ENCODE data around the gene HTT. TPM values are rescaled to one million over a fixed set of nuclear protein-coding genes. Genes with fewer than 3 reads are reported as not detected.
"Not testable (repeated sequence)": the region's sequence is repeated elsewhere in the genome, so short reads cannot be mapped to it uniquely, and the experiment has no call there.

HTT gene
- total RNA-seq, 1 donor from 2014 or later, result 45.3 TPM

DNA sequence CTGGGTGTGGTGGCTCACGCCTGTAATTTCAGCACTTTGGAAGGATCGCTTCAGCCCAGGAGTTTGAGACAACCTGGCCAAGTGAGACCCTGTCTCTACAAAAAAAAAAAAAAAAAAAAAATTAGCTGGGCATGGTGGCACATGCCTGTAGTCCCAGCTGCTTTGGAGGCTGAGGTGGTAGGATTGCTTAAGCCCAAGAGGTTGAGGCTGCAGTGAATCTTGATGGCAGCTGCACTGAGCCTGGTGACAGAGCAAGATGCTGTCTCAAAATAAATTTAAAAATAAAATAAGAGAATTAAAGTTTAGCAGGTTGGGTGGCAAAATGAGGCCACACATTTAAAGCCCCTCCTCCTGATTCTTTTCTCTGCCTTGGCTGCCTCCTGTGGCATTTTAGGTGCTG, 47.1 kb downstream of the HTT start:
- no peak for DNase-seq (ENCODE audit: low spot score)

DNA sequence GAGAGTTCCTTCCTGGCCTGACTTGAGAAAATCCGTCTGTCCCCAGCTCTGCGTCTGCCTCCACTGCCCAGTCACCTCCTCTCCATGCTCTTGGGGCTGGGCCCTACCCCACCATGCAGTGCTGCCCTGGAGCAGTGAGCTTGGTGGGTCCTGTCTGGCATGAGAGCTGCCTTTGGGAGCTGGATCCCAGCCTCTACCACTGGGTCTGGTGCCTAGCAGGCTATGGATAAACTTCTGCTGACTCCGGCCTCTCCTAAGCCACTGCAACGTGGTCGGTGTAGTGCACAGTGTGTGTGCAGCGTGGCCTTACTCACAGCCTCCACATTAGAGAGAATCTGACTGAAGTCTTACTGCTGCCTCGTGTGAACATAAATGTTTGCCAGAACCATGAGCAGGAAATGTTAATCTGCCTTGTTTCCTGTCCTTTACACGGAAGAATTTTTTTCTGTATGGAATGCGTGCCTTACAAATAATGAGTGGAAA, 47.6 kb downstream of the HTT start:
- peak; percentile 74 for DNase-seq (ENCODE audit: low spot score)

DNA sequence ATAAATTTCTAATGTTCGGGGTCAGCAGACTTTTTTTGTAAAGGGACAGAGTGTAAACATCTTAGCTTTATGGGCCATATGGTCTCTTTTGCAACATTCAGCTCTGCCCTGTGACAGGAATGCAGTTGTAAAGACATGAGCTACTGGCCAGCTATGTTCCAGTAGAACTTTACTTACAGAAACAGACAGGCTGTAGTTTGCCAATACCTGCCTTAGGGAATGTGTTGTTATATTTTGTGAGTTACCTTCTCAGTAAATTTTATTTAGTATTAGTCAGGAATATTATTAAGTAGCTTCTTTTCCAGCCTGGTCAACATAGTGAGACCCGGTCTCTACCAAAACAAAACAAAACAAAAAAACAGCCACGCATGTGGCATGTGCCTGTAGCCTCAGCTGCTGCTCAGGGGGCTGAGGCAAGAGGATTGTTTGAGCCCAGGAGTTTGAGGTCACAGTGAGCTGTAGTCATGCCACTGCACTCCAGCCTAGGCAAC, 48.7 kb downstream of the HTT start:
- DNase-seq (ENCODE audit: low spot score), result peak; percentile 76

DNA sequence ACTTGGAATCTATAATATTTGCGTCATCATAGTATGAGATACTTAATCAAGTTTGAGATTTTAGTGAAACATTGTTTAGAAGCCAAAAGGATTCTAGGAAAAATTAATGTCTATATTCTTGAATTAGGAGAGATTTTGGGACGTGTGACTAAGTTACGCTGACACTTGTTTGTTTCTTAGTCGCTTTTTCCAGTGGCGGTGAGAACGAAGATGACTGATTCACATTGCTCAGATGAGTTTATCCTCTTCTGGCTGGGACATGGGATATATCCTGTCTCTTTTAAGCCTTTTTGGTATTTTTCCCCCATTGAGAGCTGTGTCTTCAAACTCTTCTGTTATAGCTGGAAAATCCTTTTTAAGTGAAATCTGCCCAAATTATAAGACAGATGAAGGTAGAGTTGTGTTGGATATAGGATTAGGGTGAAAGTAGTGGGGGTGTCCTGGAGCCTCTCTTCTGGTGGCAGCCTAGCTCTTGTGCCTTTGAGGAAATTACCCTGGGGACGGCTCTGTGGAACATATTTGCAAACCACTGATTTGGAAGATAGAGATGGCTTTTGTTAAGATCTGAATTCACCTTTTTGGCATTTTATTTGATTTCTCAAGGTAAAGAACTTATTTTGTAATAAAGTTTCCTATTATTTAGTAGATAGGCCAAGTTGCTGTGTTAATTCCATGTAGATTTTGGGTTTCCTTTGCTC, 49.7 kb downstream of the HTT start:
- no peak for DNase-seq (ENCODE audit: low spot score)

DNA sequence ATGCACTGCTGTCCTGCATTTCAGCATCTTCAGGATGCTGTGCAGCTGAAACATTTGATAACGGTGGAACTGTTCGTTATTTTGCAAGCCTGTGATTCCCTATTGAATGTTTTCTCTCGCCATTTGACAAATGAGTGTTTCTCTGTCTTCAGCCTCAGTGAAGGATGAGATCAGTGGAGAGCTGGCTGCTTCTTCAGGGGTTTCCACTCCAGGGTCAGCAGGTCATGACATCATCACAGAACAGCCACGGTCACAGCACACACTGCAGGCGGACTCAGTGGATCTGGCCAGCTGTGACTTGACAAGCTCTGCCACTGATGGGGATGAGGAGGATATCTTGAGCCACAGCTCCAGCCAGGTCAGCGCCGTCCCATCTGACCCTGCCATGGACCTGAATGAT, 52.6 kb downstream of the HTT start:
- no peak for DNase-seq (ENCODE audit: low spot score)

DNA sequence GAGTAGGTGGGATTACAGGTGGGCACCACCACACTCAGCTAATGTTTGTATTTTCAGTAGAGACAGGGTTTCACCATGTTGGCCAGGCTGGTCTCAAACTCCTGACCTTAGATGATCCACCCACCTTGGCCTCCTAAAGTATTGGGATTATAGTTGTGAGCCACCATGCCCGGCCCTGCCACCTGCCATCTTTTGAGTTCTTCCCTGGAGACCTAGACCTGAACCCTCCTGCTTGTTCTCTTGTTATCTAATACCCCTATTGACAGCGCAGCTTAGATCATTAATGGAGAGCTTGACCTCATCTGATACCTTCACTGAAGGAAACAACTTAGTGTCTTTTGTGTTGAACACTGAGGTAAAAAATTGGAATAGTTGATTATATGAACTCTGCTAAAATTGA, 53.6 kb downstream of the HTT start:
- no peak for DNase-seq (ENCODE audit: low spot score)

DNA sequence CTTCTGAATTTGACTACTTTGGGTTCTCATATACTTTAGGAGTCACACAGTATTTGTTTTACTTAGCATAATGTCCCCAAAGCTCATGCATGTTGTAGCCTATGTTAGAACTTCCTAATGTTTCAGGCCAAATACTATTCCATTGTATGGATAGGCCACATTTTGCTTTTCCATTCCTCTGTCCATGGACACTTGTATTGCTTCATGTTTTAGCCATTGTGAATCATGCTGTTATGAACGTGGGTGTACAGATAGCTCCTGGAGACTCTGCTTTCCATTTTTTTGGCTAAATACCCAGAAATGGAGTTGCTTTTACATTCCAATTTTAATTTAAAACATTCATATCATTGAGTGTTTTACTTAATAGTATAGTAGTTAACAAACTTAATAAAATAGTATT, 54.5 kb downstream of the HTT start:
- no peak for DNase-seq (ENCODE audit: low spot score)

DNA sequence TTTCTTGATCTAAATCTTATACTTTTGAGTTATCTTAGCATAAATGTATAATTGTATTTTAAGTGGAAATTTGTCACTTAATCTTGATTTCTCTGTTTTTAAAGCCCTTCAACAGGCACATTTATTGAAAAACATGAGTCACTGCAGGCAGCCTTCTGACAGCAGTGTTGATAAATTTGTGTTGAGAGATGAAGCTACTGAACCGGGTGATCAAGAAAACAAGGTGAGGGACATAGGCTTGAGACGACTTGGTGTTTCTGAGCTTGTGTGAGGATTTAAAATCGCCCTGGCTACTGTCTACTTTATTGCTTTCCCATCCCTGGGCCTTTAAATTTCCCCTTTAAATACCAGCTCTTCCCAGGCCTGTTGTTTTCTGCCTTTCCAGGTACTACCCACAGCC, 55.7 kb downstream of the HTT start:
- no peak for DNase-seq (ENCODE audit: low spot score)

DNA sequence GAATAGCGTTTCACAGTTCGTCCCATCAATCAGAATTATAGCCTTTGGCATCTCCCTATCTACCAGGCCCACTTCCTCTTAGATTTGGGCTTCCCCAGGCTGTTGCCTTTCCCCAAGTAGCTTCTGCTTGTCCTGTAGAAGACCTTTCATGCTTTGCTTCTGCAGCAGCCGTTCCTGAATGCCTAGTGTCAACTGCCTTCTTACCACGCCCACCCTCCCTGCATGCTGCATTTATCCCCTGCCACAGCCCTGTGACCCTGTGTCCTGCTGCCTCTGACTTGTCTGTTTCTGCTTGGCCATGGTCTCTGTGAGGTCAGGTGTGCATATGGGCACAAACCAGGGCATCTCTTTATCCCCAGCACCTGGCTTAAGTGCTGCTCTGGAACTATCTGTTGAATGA, 56.3 kb downstream of the HTT start:
- DNase-seq (ENCODE audit: low spot score), result no peak

DNA sequence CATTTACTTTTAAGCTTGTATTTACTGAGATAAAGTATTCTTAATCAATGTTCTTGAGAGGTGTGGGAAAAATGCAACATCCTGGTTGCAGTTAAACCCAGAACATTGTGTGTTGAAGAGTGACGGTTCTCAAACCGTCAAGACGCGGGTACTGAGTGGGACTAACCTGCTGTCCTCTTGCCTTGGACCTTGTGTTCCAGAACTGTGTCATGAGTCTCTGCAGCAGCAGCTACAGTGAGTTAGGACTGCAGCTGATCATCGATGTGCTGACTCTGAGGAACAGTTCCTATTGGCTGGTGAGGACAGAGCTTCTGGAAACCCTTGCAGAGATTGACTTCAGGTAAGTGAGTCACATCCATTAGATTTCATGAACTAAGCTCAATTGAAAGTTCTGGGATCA, 59.7 kb downstream of the HTT start:
- no peak for DNase-seq (ENCODE audit: low spot score)

DNA sequence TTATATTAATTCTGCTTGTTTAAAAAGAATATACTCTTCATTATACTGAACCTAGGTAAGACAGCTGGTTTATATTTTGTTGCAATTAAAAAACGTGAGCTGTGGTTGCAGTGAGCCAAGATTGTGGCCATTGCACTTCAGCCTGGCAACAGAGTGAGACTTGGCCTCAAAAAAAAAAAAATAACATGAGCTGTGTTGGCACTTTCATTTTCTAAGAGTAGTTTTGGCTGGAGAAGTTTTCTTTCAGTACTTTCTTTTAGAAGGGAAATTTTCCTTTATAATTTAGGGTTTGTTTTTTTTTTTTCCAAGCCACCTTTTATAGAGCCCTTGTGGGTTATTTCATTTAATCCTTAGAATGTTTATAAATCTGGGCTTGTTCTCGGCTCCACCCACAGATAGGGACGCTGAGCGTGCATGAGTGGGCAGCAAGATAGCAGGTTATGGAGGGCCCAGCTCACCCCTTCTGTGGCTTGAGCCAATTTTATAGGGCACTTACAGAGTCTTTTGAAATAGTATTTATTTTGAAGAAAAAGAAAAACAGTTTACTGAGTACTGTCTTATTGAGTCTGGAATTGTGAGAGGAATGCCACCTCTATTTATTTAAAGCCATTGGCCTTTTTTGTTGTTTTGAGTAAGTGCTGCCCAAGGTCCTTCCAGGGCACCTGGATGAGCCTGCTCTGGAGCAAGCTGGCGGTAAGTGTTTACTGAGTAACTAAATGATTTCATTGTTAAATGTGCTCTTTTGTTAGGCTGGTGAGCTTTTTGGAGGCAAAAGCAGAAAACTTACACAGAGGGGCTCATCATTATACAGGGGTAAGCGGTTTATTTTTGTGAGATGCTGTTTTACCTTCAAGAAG, 60.9 kb downstream of the HTT start:
- DNase-seq (ENCODE audit: low spot score), result no peak

DNA sequence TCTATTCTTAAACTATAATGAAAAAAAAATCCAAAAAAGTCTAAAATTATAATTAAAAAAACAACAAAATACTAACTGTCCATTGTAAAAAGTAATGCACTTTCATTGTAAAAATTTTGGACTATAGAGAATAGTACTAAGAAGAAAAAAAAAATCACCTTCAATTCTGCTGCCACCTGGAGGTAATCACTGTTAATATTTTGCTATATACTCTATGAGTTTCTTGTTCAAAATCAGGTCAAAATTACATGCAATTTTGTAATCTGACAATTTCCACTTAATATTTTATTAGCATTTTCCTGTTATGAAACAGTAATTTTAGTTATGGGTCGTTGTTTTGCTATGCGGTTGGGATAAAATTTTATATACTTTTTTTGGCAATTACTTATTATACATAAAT, 62.0 kb downstream of the HTT start:
- no peak for DNase-seq (ENCODE audit: low spot score)

DNA sequence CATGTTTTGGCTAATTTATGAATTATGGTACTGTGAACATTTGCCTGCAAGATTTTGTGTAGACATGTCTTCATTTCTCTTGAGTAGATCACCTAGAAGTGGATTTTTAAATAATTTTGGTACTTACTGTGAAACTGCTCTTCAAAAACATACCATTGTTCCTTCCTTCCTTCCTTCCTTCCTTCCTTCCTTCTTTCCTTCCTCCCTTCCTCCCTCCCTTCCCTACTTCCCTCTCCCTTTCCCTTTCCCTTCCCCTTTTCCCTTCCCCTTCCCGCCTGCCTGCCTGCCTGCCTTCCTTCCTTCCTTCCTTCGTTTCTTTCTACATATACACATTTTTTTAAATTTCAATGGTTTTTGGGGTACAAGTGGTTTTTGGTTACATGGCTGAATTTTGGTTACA, 63.4 kb downstream of the HTT start:
- no peak for DNase-seq (ENCODE audit: low spot score)

DNA sequence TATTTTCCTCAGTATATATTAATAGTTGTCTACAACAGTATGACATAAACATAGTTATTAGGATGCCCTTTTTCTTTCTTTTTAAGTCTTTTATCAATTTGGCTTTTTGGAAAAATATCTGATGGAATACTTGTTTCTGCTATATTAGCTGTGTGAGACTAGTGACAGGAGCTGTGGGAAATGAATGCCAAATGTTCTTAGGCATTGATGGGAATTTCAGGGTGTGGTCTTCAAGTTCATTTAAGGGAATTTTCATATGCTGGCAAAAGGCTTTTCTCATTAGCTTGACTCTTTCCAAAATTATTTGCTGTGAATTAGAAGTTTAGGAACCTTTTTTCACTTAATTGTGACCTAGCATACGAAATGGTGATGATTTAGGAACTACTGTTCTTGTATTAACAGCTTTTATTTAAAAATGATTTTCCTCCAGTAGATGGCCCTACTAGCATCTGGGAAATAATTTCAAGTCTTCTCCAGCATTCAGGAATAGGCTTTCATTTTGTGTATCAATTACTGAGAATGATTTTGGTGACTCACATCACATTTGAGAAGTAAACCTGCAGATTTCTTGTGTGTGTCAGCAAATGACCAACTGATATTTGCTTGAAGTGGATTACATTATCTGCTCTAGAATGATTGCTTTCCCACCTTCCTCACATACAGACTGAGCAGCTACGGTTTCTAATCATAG, 70.9 kb downstream of the HTT start:
- no peak for DNase-seq (ENCODE audit: low spot score)

DNA sequence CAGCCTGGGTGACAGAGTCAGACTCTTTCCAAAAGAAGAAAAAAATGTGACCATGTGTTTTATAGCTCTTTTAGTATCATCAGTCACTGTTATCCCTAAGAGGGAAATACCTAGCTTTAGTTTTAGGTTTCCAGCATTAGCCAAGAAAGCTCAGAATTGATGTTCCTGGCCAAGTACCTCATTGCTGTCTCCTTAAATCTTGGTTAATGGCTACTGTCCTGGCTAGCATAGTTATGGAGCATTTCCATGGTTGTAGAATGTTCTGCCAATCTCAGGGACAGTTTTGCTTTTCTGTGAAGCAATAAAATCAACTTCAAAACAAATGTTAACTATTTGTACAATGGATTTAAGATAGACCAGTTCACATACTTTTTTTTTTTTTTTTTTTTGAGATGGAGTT, 74.4 kb downstream of the HTT start:
- DNase-seq (ENCODE audit: low spot score), result no peak

DNA sequence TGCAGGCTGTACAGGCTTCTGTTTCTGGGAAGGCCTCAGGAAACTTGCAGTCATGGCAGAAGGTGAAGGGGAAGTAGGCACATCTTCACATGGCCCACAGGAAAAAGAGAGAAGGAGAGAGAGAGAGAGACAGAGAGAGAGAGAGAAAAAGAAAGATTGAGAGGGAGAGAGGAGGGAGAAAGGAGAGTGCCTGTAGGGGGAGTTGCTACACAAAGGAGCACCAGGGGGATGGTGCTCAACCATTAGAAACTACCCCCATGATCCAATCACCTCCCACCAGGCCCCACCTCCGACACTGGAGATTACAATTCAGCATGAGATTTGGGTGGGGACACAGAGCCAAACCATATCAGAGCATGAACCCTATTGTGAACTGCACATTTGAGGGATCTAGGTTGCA, 76.8 kb downstream of the HTT start:
- DNase-seq (ENCODE audit: low spot score), result not testable (repeated sequence)

DNA sequence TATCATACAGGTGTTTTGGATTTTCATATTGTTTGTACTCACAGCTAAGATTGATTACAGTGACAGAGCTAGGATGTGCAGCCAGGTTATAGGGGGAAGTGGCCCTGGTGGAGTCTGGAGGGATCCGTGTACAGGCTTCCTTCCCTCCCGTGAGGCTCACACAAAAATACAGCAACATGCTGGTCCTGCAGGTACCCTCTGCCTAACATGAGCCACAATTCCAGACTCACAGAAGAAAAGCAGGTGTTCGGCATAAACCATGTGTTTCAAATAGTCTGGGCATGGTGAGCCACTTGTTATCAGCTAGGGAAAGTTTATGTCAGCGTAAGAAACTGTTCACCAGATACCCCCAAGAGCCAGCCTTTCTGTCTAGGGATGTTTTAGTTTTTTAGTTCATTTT, 82.9 kb downstream of the HTT start:
- no peak for DNase-seq (ENCODE audit: low spot score)

DNA sequence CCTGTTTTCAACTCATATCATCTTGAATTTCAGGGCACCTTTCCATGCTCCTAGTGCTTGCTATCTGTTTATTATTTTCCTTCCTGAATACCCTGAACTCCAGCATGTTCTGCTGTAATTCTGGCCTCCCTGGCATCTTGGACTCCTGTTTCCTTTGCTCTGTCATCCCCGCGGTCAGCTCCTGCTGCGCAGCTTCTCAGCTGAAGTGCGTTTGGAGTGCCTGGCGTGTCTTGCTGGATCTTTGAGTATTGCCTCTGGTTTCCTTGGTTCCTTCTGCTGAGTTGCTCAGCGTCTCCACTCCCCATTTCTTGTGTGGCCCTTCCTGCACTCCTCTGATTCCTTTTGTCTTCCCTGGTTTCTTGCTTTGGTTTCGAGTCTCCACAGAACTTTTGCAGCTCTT, 84.4 kb downstream of the HTT start:
- DNase-seq (ENCODE audit: low spot score), result no peak

DNA sequence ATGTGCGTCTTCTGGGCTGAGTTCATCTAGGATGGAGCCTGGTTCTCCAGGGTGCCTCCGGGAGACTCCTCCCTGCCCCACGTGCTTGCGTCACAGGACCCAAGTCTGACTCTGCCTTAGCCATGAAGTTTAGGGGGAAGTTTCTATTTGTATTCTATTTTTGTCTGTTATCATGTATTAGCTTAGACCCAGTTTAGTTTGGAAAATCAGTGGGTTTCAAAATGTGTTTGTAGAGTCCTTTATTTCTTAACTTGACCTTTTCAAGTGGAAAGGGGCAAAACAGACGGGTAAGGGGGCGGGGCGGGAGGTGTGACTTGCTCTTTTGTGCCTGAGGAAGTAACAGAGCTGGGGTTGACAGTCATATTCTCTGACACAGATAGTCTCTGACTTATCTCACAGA, 86.0 kb downstream of the HTT start:
- DNase-seq (ENCODE audit: low spot score), result no peak

DNA sequence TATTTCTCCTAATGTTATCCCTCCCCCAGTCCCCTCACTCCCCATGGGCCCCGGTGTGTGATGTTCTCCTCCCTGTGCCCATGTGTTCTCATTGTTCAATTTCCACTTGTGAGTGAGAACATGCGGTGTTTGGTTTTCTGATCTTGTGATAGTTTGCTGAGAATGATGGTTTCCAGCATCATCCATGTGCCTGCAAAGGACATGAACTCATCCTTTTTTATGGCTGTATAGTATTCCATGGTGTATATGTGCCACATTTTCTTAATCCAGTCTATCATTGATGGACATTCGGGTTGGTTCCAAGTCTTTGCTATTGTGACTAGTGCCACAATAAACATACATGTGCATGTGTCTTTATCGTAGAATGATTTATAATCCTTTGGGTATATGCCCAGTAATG, 86.6 kb downstream of the HTT start:
- not testable (repeated sequence) for DNase-seq (ENCODE audit: low spot score)

DNA sequence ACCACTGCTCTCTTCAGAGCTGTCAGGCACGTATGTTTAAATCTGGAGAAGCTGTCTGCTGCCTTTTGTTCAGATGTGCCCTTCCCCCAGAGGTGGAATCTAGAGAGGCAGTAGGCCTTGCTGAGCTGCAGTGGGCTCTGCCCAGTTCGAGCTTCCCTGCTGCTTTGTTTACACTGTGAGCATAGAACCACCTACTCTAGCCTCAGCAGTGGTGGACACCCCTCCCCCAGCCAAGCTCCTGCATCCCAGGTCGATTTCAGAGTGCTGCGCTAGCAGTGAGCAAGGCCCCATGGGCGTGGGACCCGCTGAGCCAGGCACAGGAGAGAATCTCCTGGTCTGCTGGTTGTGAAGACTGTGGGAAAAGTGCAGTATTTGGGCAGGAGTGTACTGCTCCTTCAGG, 92.0 kb downstream of the HTT start:
- not testable (repeated sequence) for DNase-seq (ENCODE audit: low spot score)

DNA sequence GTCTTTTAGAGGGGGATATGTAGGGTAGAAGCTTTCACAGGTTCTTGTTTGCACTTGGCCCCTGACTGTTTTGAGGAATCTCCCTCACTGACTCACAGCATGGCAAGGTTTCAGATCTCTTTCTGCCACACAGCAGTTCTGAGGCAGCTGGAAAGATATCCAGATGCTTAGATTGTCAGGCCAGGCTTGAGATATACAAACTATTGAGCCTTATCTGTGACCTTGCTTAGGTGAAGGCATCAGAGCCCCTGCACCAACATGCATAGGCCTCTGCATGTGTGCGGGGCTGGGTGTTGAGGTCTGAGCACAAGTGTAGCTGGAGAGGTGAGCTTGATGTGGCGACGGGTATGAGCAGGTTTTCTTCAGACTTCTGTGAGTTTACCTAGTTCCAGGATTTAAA, 93.5 kb downstream of the HTT start:
- peak; percentile 73 for DNase-seq (ENCODE audit: low spot score)

Data from umbilical cord (tissue), 2 donors.